OCI-LY7 (cell line): ENCODE measurements around the gene GAS6. TPM values are rescaled to one million over a fixed set of nuclear protein-coding genes. Genes with fewer than 3 reads are reported as not detected.

Source experiments
- BruUV-seq: library from RNA; stranded (reverse); fragments of 400-500 nt; replicated peaks from 2 replicates; lab custom pipeline; 2021; lab: Mats Ljungman, UMichigan
- CTCF ChIA-PET: fragments of 300-600 bp; sonication (Branson Sonifier 250); formaldehyde crosslinking; loops from one replicate; lab custom pipeline; 2022; ENCODE audit warnings: antibody characterized with exemption; ENCODE audit not compliant: unreplicated experiment; lab: Charles Lee
- POLR2A ChIA-PET: fragments of 300-600 bp; sonication (Branson Sonifier 250); formaldehyde crosslinking; loops from one replicate; lab custom pipeline; 2022; ENCODE audit warnings: antibody characterized with exemption; lab: Charles Lee
- DNase-seq: peaks from one replicate; pipeline ENCODE4 v3.0.0-alpha.2; 2015; ENCODE audit warnings: low spot score
- H2AFZ ChIP-seq: fragments of 200-600 bp; sonication (generic), shearing (Covaris generic); 2 replicates; pipeline ENCODE4 v1.6.1; 2014; ENCODE audit warnings: mild to moderate bottlenecking, antibody characterized with exemption, low read length, moderate library complexity
- H3K27ac ChIP-seq: fragments of 200-600 bp; sonication (generic); 2 replicates; pipeline ENCODE4 v1.5.1; 2014; ENCODE audit warnings: mixed run types, low read depth, mild to moderate bottlenecking, moderate library complexity, low read length, inconsistent platforms; ENCODE audit not compliant: poor library complexity, severe bottlenecking
- H3K36me3 ChIP-seq: fragments of 200-600 bp; sonication (generic); 2 replicates; pipeline ENCODE4 v1.6.1; 2014; ENCODE audit warnings: mild to moderate bottlenecking, antibody characterized with exemption, low read length, moderate library complexity, mixed read lengths; ENCODE audit not compliant: insufficient read depth
- H3K4me1 ChIP-seq: fragments of 200-600 bp; sonication (generic); 2 replicates; pipeline ENCODE4 v1.5.1; 2014; ENCODE audit warnings: mild to moderate bottlenecking, low read length; ENCODE audit not compliant: insufficient read depth, poor library complexity, severe bottlenecking
- H3K4me2 ChIP-seq: fragments of 200-600 bp; sonication (generic); 2 replicates; pipeline ENCODE4 v1.6.1; 2014; ENCODE audit warnings: mild to moderate bottlenecking, low read length
- H3K4me3 ChIP-seq: fragments of 200-600 bp; sonication (generic); 2 replicates; pipeline ENCODE4 v1.5.1; 2014; ENCODE audit warnings: mild to moderate bottlenecking, low read depth, low read length; ENCODE audit not compliant: poor library complexity, severe bottlenecking
- H3K79me2 ChIP-seq: fragments of 200-600 bp; sonication (generic); 2 replicates; pipeline ENCODE4 v1.6.1; 2016; ENCODE audit warnings: low read depth, mild to moderate bottlenecking, low read length, moderate library complexity, mixed read lengths; ENCODE audit not compliant: insufficient read depth
- H3K9me2 ChIP-seq: fragments of 200-600 bp; sonication (generic); 2 replicates; pipeline ENCODE4 v1.6.1; 2016; ENCODE audit warnings: mild to moderate bottlenecking, low read length, mixed read lengths; ENCODE audit not compliant: insufficient read depth
- H3K9me3 ChIP-seq: fragments of 200-600 bp; sonication (generic); 2 replicates; pipeline ENCODE4 v1.6.1; 2014; ENCODE audit warnings: mild to moderate bottlenecking, mixed run types, low read length, mixed read lengths
- H4K20me1 ChIP-seq: fragments of 200-600 bp; sonication (generic); 2 replicates; pipeline ENCODE4 v1.6.1; 2014; ENCODE audit warnings: mild to moderate bottlenecking, antibody characterized with exemption, low read length, moderate library complexity, mixed read lengths; ENCODE audit not compliant: insufficient read depth
- CTCF ChIP-seq: fragments of 200-600 bp; sonication (generic); conservative IDR thresholded peaks from 2 replicates; pipeline ENCODE4 v1.5.1; 2014; ENCODE audit warnings: mild to moderate bottlenecking, antibody characterized with exemption, low read length, moderate library complexity, mixed read lengths
- EZH2phosphoT487 ChIP-seq: fragments of 200-600 bp; sonication (generic); IDR thresholded peaks from 2 replicates; pipeline ENCODE4 v1.6.1; 2018; ENCODE audit warnings: low read depth, borderline replicate concordance, mild to moderate bottlenecking, mixed run types, antibody characterized with exemption, low read length, moderate library complexity, mixed read lengths
- intact Hi-C: fragments of 100-400 bp; cut with micrococcal nuclease; formaldehyde crosslinking; loops from one replicate; pipeline ENCODE4 v1.10.0; 2022; ENCODE audit not compliant: unreplicated experiment
- total RNA-seq, 2 experiments: library from RNA; depleted of rRNA in 1 of 2; stranded (reverse); fragments of >200 nt in 1 of 2; shearing (Covaris generic) in 1 of 2; gene quantifications; 2 replicates each; pipeline ENCODE4 v1.2.3, GENCODE V29; 2014 to 2022

GAS6 gene
- total RNA-seq, 2 experiments from 2014 or later = not detected

GRCh38 chr13:113851826-113852535 is 11.9 kb downstream of the GAS6 start:
- Histone ChIP-seq H3K79me2 (no peaks in the 10 kb centered on the region), H3K4me1 (no peaks in the 10 kb centered on the region), H2AFZ (no peak overlapping the region), H3K4me2 (no peak overlapping the region), H3K9me2 (no peaks in the 10 kb centered on the region), H3K36me3 (no peaks in the 10 kb centered on the region), H3K9me3 (no peaks in the 10 kb centered on the region), H3K27ac (no peak overlapping the region), H4K20me1 (no peaks in the 10 kb centered on the region), H3K4me3 (no peak overlapping the region)
- POLR2A ChIA-PET = no interaction called here
- CTCF ChIA-PET = no interaction called here
- no peak for TF ChIP-seq CTCF
- TF ChIP-seq EZH2phosphoT487 = no peak
- intact Hi-C loops = no loop called here
- DNase-seq = no peak
- BruUV-seq = no TSS peak

GRCh38 chr13:113851480-113851803 is 12.4 kb downstream of the GAS6 start:
- no TSS peak for BruUV-seq
- H3K4me2 ChIP-seq = no peak overlapping the region
- H3K27ac ChIP-seq = no peak overlapping the region
- H3K36me3 ChIP-seq = no peaks in the 10 kb centered on the region
- no peak for DNase-seq
- H4K20me1 ChIP-seq = no peaks in the 10 kb centered on the region
- no peak for TF ChIP-seq CTCF
- no peak for TF ChIP-seq EZH2phosphoT487
- ChIA-PET POLR2A (no interaction called here), CTCF (no interaction called here)
- H3K79me2 ChIP-seq = no peaks in the 10 kb centered on the region
- no peak overlapping the region for H3K4me3 ChIP-seq
- intact Hi-C loops = no loop called here
- H3K4me1 ChIP-seq = no peaks in the 10 kb centered on the region
- H3K9me3 ChIP-seq = no peaks in the 10 kb centered on the region
- H2AFZ ChIP-seq = no peak overlapping the region
- no peaks in the 10 kb centered on the region for H3K9me2 ChIP-seq

GRCh38 chr13:113850722-113851479 is 13.0 kb downstream of the GAS6 start:
- H4K20me1 ChIP-seq = no peaks in the 10 kb centered on the region
- no peak overlapping the region for H2AFZ ChIP-seq
- H3K4me1 ChIP-seq = no peaks in the 10 kb centered on the region
- intact Hi-C loops = no loop called here
- H3K9me2 ChIP-seq = no peaks in the 10 kb centered on the region
- TF ChIP-seq EZH2phosphoT487 (no peak), CTCF (no peak)
- no peak overlapping the region for H3K4me3 ChIP-seq
- CTCF ChIA-PET = no interaction called here
- H3K79me2 ChIP-seq = no peaks in the 10 kb centered on the region
- POLR2A ChIA-PET = no interaction called here
- H3K4me2 ChIP-seq = no peak overlapping the region
- no peak overlapping the region for H3K27ac ChIP-seq
- no peak for DNase-seq
- no TSS peak for BruUV-seq
- no peaks in the 10 kb centered on the region for H3K36me3 ChIP-seq
- no peaks in the 10 kb centered on the region for H3K9me3 ChIP-seq
